GM12874 (cell line): Measurements from ENCODE around the gene SAMM50.

Experiments used
- CTCF ChIP-seq: IDR thresholded peaks from 2 replicates; pipeline ENCODE4 v1.5.1; 2011; ENCODE audit warnings: low read depth, mild to moderate bottlenecking, control low read depth, low read length, moderate library complexity; ENCODE audit not compliant: insufficient read depth

Gene SAMM50

DNA sequence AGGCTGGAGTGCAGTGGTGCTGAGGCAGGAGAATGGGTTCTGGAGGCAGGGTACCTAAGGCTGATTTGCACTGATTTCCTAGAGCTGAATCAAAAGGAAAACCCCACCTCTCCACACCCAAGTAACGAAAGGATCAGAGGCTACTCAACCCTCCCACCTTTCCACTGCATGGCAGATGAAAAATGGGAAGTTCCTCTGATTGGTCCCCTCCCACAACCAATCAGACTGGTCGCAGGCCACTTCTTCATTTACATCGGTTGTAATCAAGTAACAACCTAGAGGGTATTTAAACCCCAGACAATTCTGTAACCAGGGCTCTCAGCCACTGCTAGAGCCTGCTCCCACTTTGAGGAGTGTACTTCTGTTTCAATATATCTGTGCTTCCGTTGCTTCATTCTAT is 50.3 kb downstream of the SAMM50 start:
- no peak for TF ChIP-seq CTCF

DNA sequence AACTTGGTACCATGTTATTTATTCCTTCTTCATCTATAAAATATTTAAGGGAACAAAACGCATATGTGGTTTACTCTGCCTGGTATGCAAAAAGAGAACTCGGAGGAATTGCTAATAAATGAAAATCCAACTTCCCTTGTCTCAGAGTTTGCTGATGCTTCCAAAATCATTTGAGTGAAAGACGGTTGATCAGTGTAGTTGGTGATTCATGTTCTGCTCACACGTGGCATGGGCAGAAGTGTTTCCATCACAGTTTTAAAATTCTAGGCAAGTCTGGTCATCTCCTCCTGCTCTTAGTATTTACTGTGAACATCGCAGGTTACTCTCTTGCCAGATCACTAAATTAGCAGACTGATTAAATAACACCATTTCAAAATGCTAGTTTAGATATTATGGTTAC is 56.9 kb downstream of the SAMM50 start:
- no peak for TF ChIP-seq CTCF

GRCh38 chr22:44012591-44012990 is 57.3 kb downstream of the SAMM50 start:
- TF ChIP-seq CTCF, result no peak

DNA sequence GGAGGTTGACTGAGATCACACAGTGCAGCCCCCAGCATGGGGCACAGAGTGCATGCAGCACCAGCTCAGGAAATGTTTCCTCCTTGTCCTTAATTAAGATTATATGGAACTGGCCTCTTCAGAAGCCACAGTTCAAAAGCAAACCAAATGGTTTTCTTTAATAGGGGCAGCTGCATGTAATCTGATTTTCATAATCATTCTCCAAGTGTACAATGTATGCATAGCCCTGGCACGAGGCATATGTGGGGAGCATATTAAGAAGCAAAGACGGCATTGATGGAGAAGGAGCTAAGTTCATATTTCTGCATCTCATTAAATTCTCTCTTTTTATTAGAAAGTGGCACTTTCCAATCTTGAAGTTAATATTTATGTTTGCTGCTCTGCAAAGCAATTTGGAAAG is 59.0 kb downstream of the SAMM50 start:
- TF ChIP-seq CTCF, result no peak

DNA sequence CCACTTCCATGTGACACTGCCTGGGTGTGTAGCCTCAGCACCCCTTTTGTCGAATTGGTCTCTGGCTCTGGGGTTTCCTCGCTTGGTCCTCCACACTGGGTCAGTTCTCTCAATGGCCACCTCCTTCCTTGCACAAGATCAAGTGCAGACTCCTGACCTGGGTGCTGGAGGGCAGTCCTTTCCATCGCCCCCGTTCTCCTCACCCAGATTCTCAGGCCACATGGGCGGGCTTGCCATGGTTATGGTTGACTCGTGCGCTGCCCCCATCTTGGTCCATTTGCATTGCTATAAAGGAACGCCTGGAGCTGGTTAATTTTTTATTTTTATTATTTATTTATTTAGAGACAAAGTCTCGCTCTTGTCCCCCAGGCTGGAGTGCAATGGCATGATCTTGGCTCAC is 63.4 kb downstream of the SAMM50 start:
- no peak for TF ChIP-seq CTCF

DNA sequence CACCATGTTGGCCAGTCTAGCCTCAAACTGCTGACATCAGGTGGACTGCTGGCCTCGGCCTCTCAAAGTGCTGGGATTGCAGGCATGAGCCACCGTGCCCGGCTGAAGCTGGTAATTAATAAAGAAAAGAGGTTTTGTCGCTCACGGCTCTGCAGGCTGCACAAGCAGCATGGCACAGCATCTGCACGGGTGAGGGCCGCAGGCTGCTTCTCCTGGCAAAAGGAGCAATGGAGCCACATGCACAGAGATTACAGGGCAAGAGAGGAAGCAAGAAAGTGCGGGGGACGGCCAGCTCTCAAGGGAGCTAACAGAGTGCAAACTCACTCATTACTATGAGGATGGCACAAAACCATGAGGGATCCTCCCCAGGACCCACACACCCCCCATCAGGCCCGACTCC is 64.2 kb downstream of the SAMM50 start:
- TF ChIP-seq CTCF, result no peak

DNA sequence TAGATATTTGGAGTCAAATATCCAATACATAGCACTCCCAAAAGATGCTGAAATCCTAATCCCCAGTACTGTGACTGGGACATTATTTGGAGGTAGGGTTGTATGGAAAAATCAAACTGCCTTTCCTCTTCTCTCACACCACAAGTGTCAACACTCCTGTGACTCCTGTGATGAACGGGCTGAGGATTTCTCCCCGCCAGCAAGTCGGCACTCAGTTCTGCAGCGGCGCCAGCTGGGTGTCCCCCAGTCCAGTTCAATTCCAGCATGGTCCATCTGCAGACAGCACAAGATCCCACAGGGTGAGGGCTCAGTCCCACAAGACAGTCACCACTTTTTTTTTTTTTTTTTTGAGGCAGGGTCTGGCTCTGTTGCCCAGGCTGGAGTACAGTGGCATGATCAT is 64.6 kb downstream of the SAMM50 start:
- no peak for TF ChIP-seq CTCF

DNA sequence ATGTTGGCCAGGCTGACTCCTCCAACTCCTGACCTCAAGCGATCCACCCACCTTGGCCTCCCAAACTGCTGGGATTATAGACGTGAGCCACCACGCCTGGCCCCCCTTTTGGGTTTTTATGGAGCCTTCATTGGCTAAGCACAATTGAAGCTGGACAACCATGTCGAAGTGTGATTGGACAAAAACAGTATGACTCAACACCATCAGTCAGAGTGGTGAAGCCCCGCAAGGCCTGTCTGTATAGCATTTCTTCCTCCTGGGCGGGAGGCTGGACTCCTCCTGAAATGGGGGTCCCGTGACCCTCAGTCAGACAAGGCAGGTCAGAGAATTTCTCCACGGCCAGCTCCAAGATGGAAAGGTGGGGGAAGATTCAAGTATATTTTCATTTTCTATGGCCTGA is 65.7 kb downstream of the SAMM50 start:
- TF ChIP-seq CTCF, result no peak
